ENCODE measurements around the gene OR2A25. TPM values are rescaled to one million over a fixed set of nuclear protein-coding genes. Genes with fewer than 3 reads are reported as not detected.

OR2A25 gene
- total RNA-seq, 1 donor from 2014 or later, result not detected

- Mint-ChIP-seq H3K4me3 (ENCODE audit: unreplicated experiment) (no peak overlapping the region), H3K27me3 (ENCODE audit: low read depth) (peaks cover 7% of the 10 kb centered on the region), H3K36me3 (ENCODE audit: low read depth) (no peaks in the 10 kb centered on the region), H3K9me3 (ENCODE audit: low read depth) (peaks cover 6% of the 10 kb centered on the region), H3K27ac (ENCODE audit: unreplicated experiment) (no peak overlapping the region), H3K4me1 (ENCODE audit: low read depth) (no peaks in the 10 kb centered on the region)
- DNase-seq (ENCODE audit: low spot score), result no peak
- no peak for TF ChIP-seq CTCF (IDR thresholded peaks at IDR 0.05)
Measured at GRCh38 chr7:144090667-144091066, 21.1 kb downstream of the OR2A25 start.

GRCh38 chr7:144098776-144099175 lies 29.2 kb downstream of the OR2A25 start:
- H3K27ac Mint-ChIP-seq (ENCODE audit: unreplicated experiment), result no peak overlapping the region
- no peaks in the 10 kb centered on the region for H3K36me3 Mint-ChIP-seq (ENCODE audit: low read depth)
- H3K4me3 Mint-ChIP-seq (ENCODE audit: unreplicated experiment), result no peak overlapping the region
- TF ChIP-seq CTCF (IDR thresholded peaks at IDR 0.05), result no peak
- no peaks in the 10 kb centered on the region for H3K4me1 Mint-ChIP-seq (ENCODE audit: low read depth)
- H3K27me3 Mint-ChIP-seq (ENCODE audit: low read depth), result peaks cover 21% of the 10 kb centered on the region
- no peak for DNase-seq (ENCODE audit: low spot score)
- peaks cover 4% of the 10 kb centered on the region for H3K9me3 Mint-ChIP-seq (ENCODE audit: low read depth)

- H3K4me3 Mint-ChIP-seq (ENCODE audit: unreplicated experiment), result no peak overlapping the region
- TF ChIP-seq CTCF (IDR thresholded peaks at IDR 0.05), result no peak
- peaks cover 25% of the 10 kb centered on the region for H3K27me3 Mint-ChIP-seq (ENCODE audit: low read depth)
- no peaks in the 10 kb centered on the region for H3K4me1 Mint-ChIP-seq (ENCODE audit: low read depth)
- no peak for DNase-seq (ENCODE audit: low spot score)
- no peak overlapping the region for H3K27ac Mint-ChIP-seq (ENCODE audit: unreplicated experiment)
- peaks cover 4% of the 10 kb centered on the region for H3K9me3 Mint-ChIP-seq (ENCODE audit: low read depth)
- H3K36me3 Mint-ChIP-seq (ENCODE audit: low read depth), result no peaks in the 10 kb centered on the region
Measured at GRCh38 chr7:144100607-144101006, 31.0 kb downstream of the OR2A25 start.

GRCh38 chr7:144102041-144102440 lies 32.4 kb downstream of the OR2A25 start:
- H3K9me3 Mint-ChIP-seq (ENCODE audit: low read depth), result peaks cover 4% of the 10 kb centered on the region
- no peak overlapping the region for H3K4me3 Mint-ChIP-seq (ENCODE audit: unreplicated experiment)
- H3K36me3 Mint-ChIP-seq (ENCODE audit: low read depth), result no peaks in the 10 kb centered on the region
- DNase-seq (ENCODE audit: low spot score), result no peak
- no peak overlapping the region for H3K27ac Mint-ChIP-seq (ENCODE audit: unreplicated experiment)
- peaks cover 25% of the 10 kb centered on the region for H3K27me3 Mint-ChIP-seq (ENCODE audit: low read depth)
- H3K4me1 Mint-ChIP-seq (ENCODE audit: low read depth), result no peaks in the 10 kb centered on the region
- no peak for TF ChIP-seq CTCF (IDR thresholded peaks at IDR 0.05)

GRCh38 chr7:144105211-144105610 lies 35.6 kb downstream of the OR2A25 start:
- Mint-ChIP-seq H3K27ac (ENCODE audit: unreplicated experiment) (no peak overlapping the region), H3K4me1 (ENCODE audit: low read depth) (no peaks in the 10 kb centered on the region), H3K9me3 (ENCODE audit: low read depth) (no peaks in the 10 kb centered on the region), H3K27me3 (ENCODE audit: low read depth) (peaks cover 24% of the 10 kb centered on the region), H3K4me3 (ENCODE audit: unreplicated experiment) (no peak overlapping the region), H3K36me3 (ENCODE audit: low read depth) (no peaks in the 10 kb centered on the region)
- no peak for TF ChIP-seq CTCF (IDR thresholded peaks at IDR 0.05)
- no peak for DNase-seq (ENCODE audit: low spot score)

All from chondrocyte (in vitro differentiated cells).